Left cardiac atrium (tissue), 4 donors: Measurements from ENCODE around the gene PYDC1. TPM values are rescaled to one million over a fixed set of nuclear protein-coding genes. Genes with fewer than 3 reads are reported as not detected.
"Not testable (repeated sequence)": the region's sequence is repeated elsewhere in the genome, so short reads cannot be mapped to it uniquely, and the experiment has no call there.

Experiments
- ATAC-seq, 2 donors: fragments of 200-7000 bp; cut with Tn5 transposase; one replicate each; pipeline ENCODE4 v1.9.1; 2020; ENCODE audit warnings: mild to moderate bottlenecking in 2 of 2, moderate library complexity in 2 of 2
- DNase-seq: peaks from one replicate; pipeline ENCODE4 v3.0.0-alpha.2; 2020
- intact Hi-C, 2 donors: fragments of 100-400 bp; cut with DNase I; formaldehyde crosslinking; loops; one replicate each; pipeline versions ENCODE4 v1.14.1 to v1.15.1; 2022 to 2023
- total RNA-seq, 2 donors: library from RNA; stranded (reverse); fragmentation: NEBNext Ultra II Directional; extraction: Animal tissue kit (Norgen Biotek cat#: 25700); gene quantifications; one replicate each; pipeline ENCODE4 v1.2.1, GENCODE V29; 2021
- donor health status: DM: no; HTN: yes; CAD: no.
- donor health status: DM: no; HTN: yes; CAD: no; lungs with severe emphysema.
- donor health status: DM: yes; HTN: yes; CAD: no.
- donor health status: Dilated cardiomyopathy.

The PYDC1 gene
- total RNA-seq, 2 donors from 2014 or later: not detected

GRCh38 chr16:31200111-31200510, 16.8 kb downstream of the PYDC1 start:
- DNase-seq, intact Hi-C loops, ATAC-seq: not testable (repeated sequence)

- ATAC-seq: no peak
- no peak for DNase-seq
- intact Hi-C loops: no loop called here
These were observed 17.4 kb downstream of the PYDC1 start for GRCh38 chr16:31199430-31200041.

GRCh38 chr16:31198207-31198882, 18.6 kb downstream of the PYDC1 start:
- DNase-seq: no peak
- intact Hi-C loops: no loop called here
- ATAC-seq: no peak

- intact Hi-C loops: no loop called here
- ATAC-seq (no peak), DNase-seq (no peak)
These were observed 20.4 kb downstream of the PYDC1 start for GRCh38 chr16:31196324-31197088.

- intact Hi-C loops, DNase-seq, ATAC-seq: not testable (repeated sequence)
These were observed 21.1 kb downstream of the PYDC1 start for GRCh38 chr16:31195861-31196260.

GRCh38 chr16:31194898-31195297, 22.0 kb downstream of the PYDC1 start:
- intact Hi-C loops: no loop called here
- no peak for DNase-seq
- no peak for ATAC-seq

- intact Hi-C loops: no loop called here
- no peak for ATAC-seq
- DNase-seq: no peak
These were observed 23.1 kb downstream of the PYDC1 start for GRCh38 chr16:31193874-31194273.

- ATAC-seq: no peak
- DNase-seq: no peak
- intact Hi-C loops: no loop called here
These were observed 23.9 kb downstream of the PYDC1 start for GRCh38 chr16:31192856-31193642.

- intact Hi-C loops: no loop called here
These were observed 25.1 kb downstream of the PYDC1 start for GRCh38 chr16:31191697-31192428.

GRCh38 chr16:31190818-31191444, 26.0 kb downstream of the PYDC1 start:
- ATAC-seq (no peak), DNase-seq (no peak)
- intact Hi-C loops: no loop called here

More at GRCh38 chr16:31191697-31192428, 25.1 kb downstream of the PYDC1 start:
- DNase-seq (no peak), ATAC-seq (no peak)

- no peak for ATAC-seq
- intact Hi-C loops: no loop called here
- no peak for DNase-seq
These were observed 26.9 kb downstream of the PYDC1 start for GRCh38 chr16:31190061-31190460.

GRCh38 chr16:31189412-31189778, 27.5 kb downstream of the PYDC1 start:
- no peak for ATAC-seq
- intact Hi-C loops: no loop called here
- DNase-seq: no peak

- intact Hi-C loops: no loop called here
- DNase-seq (no peak), ATAC-seq (no peak)
These were observed 28.2 kb downstream of the PYDC1 start for GRCh38 chr16:31188450-31189411.

GRCh38 chr16:31187808-31188189, 29.1 kb downstream of the PYDC1 start:
- intact Hi-C loops: no loop called here

GRCh38 chr16:31186930-31187807, 29.8 kb downstream of the PYDC1 start:
- ATAC-seq (no peak), DNase-seq (no peak)
- intact Hi-C loops: no loop called here

More at GRCh38 chr16:31187808-31188189, 29.1 kb downstream of the PYDC1 start:
- no peak for DNase-seq
- no peak for ATAC-seq

- intact Hi-C loops: no loop called here
- ATAC-seq: no peak
- DNase-seq: no peak
These were observed 30.8 kb downstream of the PYDC1 start for GRCh38 chr16:31186176-31186575.
